Transverse colon (tissue), 4 donors: ENCODE results near the gene TAF1C. TPM values are rescaled to one million over a fixed set of nuclear protein-coding genes. Genes with fewer than 3 reads are reported as not detected.

Experiments used
- DNase-seq: peaks from one replicate; pipeline ENCODE4 v3.0.0-alpha.2; 2019
- H3K27ac ChIP-seq, 4 donors: fragments of 200-600 bp; sonication (generic); 2 replicates each; pipeline ENCODE4 v1.5.1; 2016 to 2018; ENCODE audit warnings: inconsistent platforms in 4 of 4
- H3K27me3 ChIP-seq: fragments of 200-600 bp; sonication (generic); 2 replicates; pipeline ENCODE4 v1.5.1; 2017; ENCODE audit warnings: inconsistent platforms
- H3K36me3 ChIP-seq, 4 donors: fragments of 200-600 bp; sonication (generic); 2 replicates each; pipeline ENCODE4 v1.5.1; 2017 to 2019; ENCODE audit warnings: inconsistent platforms in 4 of 4
- H3K4me1 ChIP-seq, 4 donors: fragments of 200-600 bp; sonication (generic); 2 replicates each; pipeline ENCODE4 v1.5.1; 2017 to 2020; ENCODE audit warnings: inconsistent platforms in 4 of 4
- H3K4me3 ChIP-seq, 4 donors: fragments of 200-600 bp; sonication (generic); 1 replicate in 1 of 4; 2 replicates in 3 of 4; pipeline versions ENCODE4 v1.5.1 to v1.6.1; 2017 to 2019; ENCODE audit warnings: inconsistent platforms in 4 of 4
- H3K9me3 ChIP-seq, 2 donors: fragments of 200-600 bp; sonication (generic); 2 replicates each; pipeline ENCODE4 v1.5.1; 2017 to 2019; ENCODE audit warnings: inconsistent platforms in 2 of 2
- CTCF ChIP-seq, 5 experiments: fragments of 200-600 bp in 3 of 5; fragments of 450-650 bp in 2 of 5; sonication (generic) in 3 of 5; IDR thresholded peaks; 1 replicate in 2 of 5; 2 replicates in 3 of 5; pipeline ENCODE4 v1.5.1; 2016 to 2017; ENCODE audit warnings: antibody characterized with exemption in 5 of 5, inconsistent platforms in 3 of 5, mild to moderate bottlenecking in 2 of 5, moderate library complexity in 1 of 5
- EP300 ChIP-seq: sonication (generic); formaldehyde crosslinking; IDR thresholded peaks from one replicate; pipeline ENCODE4 v1.6.1; 2017; ENCODE audit warnings: antibody characterized with exemption, low read depth
- POLR2A ChIP-seq: fragments of 450-650 bp; IDR thresholded peaks from one replicate; pipeline ENCODE4 v1.6.1; 2016; ENCODE audit warnings: antibody characterized with exemption, mild to moderate bottlenecking, moderate library complexity
- POLR2AphosphoS5 ChIP-seq, 3 donors: sonication (generic); formaldehyde crosslinking; IDR thresholded peaks; one replicate each; pipeline ENCODE4 v1.6.1; 2016; ENCODE audit warnings: antibody characterized with exemption in 3 of 3
- WGBS, 2 donors: methylation state at CpG; one replicate each; pipeline ENCODE4 v1.1.5; 2018; ENCODE audit warnings: low coverage in 1 of 2; 5-methylcytosine and 5-hydroxymethylcytosine counted together
- in situ Hi-C, 4 donors: fragments of 200-750 bp; cut with MboI; loops; one replicate each; pipeline versions ENCODE4 v1.15.0 to v1.15.1; 2017; ENCODE audit warnings: low sequenced_read_pairs in 3 of 4, low pct_ligation_motif_present in 1 of 4, low pct_unique_long_range_greater_than_20kb in 1 of 4
- intact Hi-C: fragments of 100-400 bp; cut with DNase I; formaldehyde crosslinking; loops from one replicate; pipeline ENCODE4 v1.15.1; 2023; ENCODE audit warnings: low total_unique reads
- total RNA-seq, 4 donors: library from RNA; depleted of rRNA; stranded (reverse); fragments of >200 nt; gene quantifications; one replicate each; pipeline ENCODE4 v1.1.0, GENCODE V29; 2016

Gene TAF1C
- total RNA-seq, 4 donors from 2014 or later = 33.3 to 297 (median 54.1) TPM

DNA sequence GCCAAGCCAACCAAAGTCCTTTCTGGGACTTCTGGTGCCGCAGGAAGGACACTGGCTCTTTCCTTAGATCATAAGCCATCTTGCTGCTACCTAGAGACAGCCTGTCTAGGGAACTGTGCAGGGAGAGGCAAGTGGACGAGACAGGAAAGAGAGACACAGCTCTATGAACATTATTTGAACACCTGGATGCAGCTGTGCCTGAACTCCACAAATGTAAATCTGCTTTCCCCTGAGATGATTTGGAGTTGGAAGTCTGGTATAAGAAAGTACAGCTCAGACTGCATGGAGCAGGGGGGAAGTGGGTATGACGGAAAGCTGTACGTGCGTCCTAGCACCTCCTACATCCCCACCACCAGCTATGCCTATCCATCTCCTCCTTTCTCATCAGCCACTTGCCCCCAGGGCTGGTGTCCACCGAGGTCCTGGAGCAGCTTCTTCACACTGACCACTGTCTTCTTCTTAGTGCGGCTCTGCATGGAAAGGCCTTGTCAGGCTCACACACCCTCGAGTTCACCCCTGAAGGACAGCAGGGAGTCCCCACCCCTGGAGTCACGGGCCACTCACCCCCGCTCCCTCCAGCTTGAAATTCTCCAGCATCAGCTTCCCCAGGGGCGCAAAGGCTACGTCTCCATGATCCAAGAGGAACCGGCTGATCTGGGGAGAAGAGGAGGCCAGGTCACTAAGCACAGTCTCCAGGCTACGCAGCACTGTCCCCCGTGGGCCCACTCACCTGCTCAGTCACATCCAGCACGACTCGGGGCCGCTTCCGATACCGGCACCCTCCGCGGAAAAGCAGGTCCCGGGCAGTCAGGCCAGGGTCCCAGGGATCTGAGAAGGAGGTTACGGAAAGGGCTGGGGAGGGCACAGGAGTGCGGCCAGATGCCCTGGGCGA, 3.9 kb downstream of the TAF1C start:
- Histone ChIP-seq H3K36me3 (peaks cover 0 to 5% (median 2%) of the 10 kb centered on the region in 4 donors), H3K9me3 (no peaks in the 10 kb centered on the region), H3K27me3 (no peaks in the 10 kb centered on the region), H3K4me3 (no peak overlapping the region), H3K4me1 (peaks cover 5 to 12% (median 9%) of the 10 kb centered on the region in 4 donors), H3K27ac (no peak overlapping the region)
- intact Hi-C loops = no loop called here
- in situ Hi-C loops = loop anchor here in 3 of 4 donors (10.0 to 25.0 kb wide), 3 partner anchors 88 to 371 kb away; partner anchors contain the start of genes HSBP1 (in 1 of the 3), NECAB2 (in 1 of the 3) and OSGIN1 (in 1 of the 3)
- DNase-seq = no peak
- 96% methylated on average over 26 of the region's 26 CpGs; no CpG with 5 or more reads in 1 of the 2 donors for WGBS, 2 donors
- TF ChIP-seq POLR2AphosphoS5 (IDR thresholded peaks at IDR 0.05) (no peak), CTCF (IDR thresholded peaks at IDR 0.05) (no peak), POLR2A (no peak), EP300 (no peak)

DNA sequence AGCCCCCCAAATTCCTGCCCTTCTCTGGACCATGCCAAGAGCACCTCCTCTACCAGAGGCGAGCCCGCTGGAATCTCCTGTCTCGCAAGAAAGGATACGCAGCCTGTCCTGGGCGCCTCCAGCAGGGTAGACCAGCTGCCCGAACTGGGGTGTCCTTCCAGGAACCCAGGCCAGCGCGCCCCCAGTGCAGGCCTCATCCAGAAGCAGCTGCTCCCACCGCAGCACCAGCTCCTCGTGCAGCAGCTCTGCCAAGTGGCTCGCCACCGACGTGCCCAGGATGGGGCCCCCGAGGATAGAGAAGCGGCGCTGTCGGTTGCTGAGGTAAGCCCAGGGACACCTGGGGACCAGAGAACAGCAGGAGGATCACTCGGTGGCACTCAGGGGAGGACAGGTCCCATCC, 4.8 kb downstream of the TAF1C start:
- H3K27ac ChIP-seq = no peak overlapping the region
- DNase-seq = no peak
- peaks cover 11 to 20% (median 14%) of the 10 kb centered on the region in 4 donors for H3K4me1 ChIP-seq
- TF ChIP-seq POLR2A (no peak), CTCF (IDR thresholded peaks at IDR 0.05) (no peak), POLR2AphosphoS5 (IDR thresholded peaks at IDR 0.05) (no peak), EP300 (no peak)
- H3K27me3 ChIP-seq = no peaks in the 10 kb centered on the region
- no peak overlapping the region for H3K4me3 ChIP-seq
- peaks cover 0 to 5% (median 2%) of the 10 kb centered on the region in 4 donors for H3K36me3 ChIP-seq
- intact Hi-C loops = no loop called here
- 97% methylated on average over 17 of the region's 18 CpGs; no CpG with 5 or more reads in 1 of the 2 donors for WGBS, 2 donors
- H3K9me3 ChIP-seq = no peaks in the 10 kb centered on the region
- in situ Hi-C loops = loop anchor here in 3 of 4 donors (10.0 to 25.0 kb wide), 3 partner anchors 87 to 370 kb away; partner anchors contain the start of genes HSBP1 (in 1 of the 3), NECAB2 (in 1 of the 3) and OSGIN1 (in 1 of the 3)

- intact Hi-C loops = no loop called here
- Histone ChIP-seq H3K4me1 (peaks cover 19 to 28% (median 22%) of the 10 kb centered on the region in 4 donors), H3K27ac (no peak overlapping the region), H3K9me3 (no peaks in the 10 kb centered on the region), H3K27me3 (no peaks in the 10 kb centered on the region), H3K4me3 (no peak overlapping the region), H3K36me3 (peaks cover 0 to 5% (median 2%) of the 10 kb centered on the region in 4 donors)
- TF ChIP-seq CTCF (IDR thresholded peaks at IDR 0.05) = no peak
- TF ChIP-seq POLR2A = no peak
- TF ChIP-seq EP300 = no peak
- TF ChIP-seq POLR2AphosphoS5 (IDR thresholded peaks at IDR 0.05) = no peak
- DNase-seq = no peak
- WGBS, 2 donors = 90 to 96% methylated on average over 4 to 37 of the region's 41 CpGs
- in situ Hi-C loops = loop anchor here in 3 of 4 donors (10.0 to 25.0 kb wide), 3 partner anchors 87 to 369 kb away; partner anchors contain the start of genes HSBP1 (in 1 of the 3), NECAB2 (in 1 of the 3) and OSGIN1 (in 1 of the 3)
These were observed 5.5 kb downstream of the TAF1C start for GRCh38 chr16:84181144-84181915.
